HG03354 (cell line): ENCODE measurements around the gene CCDC127.

Experiments
- ATAC-seq: cut with Tn5 transposase; IDR thresholded peaks from one replicate; pipeline ENCODE4 v1.9.1; 2021; ENCODE audit warnings: mild to moderate bottlenecking; ENCODE audit not compliant: unreplicated experiment, poor library complexity, severe bottlenecking

CCDC127 gene

GRCh38 chr5:162565-163337 lies 55.2 kb downstream of the CCDC127 start:
- no peak for ATAC-seq

GRCh38 chr5:162190-162564 lies 55.8 kb downstream of the CCDC127 start:
- ATAC-seq = no peak

GRCh38 chr5:161803-162110 lies 56.2 kb downstream of the CCDC127 start:
- ATAC-seq = no peak

GRCh38 chr5:160921-161802 lies 56.8 kb downstream of the CCDC127 start:
- ATAC-seq = no peak

- no peak for ATAC-seq
Observed at GRCh38 chr5:160173-160510, 57.8 kb downstream of the CCDC127 start.

GRCh38 chr5:159448-160172 lies 58.3 kb downstream of the CCDC127 start:
- ATAC-seq = no peak

GRCh38 chr5:158807-159447 lies 59.0 kb downstream of the CCDC127 start:
- no peak for ATAC-seq

- ATAC-seq = no peak
Observed at GRCh38 chr5:157801-158200, 60.2 kb downstream of the CCDC127 start.

GRCh38 chr5:157126-157715 lies 60.7 kb downstream of the CCDC127 start:
- ATAC-seq = no peak

- no peak for ATAC-seq
Observed at GRCh38 chr5:156411-157072, 61.4 kb downstream of the CCDC127 start.

- ATAC-seq = no peak
Observed at GRCh38 chr5:155651-156410, 62.1 kb downstream of the CCDC127 start.

GRCh38 chr5:154826-155225 lies 63.1 kb downstream of the CCDC127 start:
- no peak for ATAC-seq

GRCh38 chr5:154236-154635 lies 63.7 kb downstream of the CCDC127 start:
- no peak for ATAC-seq

GRCh38 chr5:153256-153655 lies 64.7 kb downstream of the CCDC127 start:
- ATAC-seq = no peak

GRCh38 chr5:152077-152476 lies 65.9 kb downstream of the CCDC127 start:
- ATAC-seq = no peak

- ATAC-seq = no peak
Observed at GRCh38 chr5:150746-151145, 67.2 kb downstream of the CCDC127 start.

- no peak for ATAC-seq
Observed at GRCh38 chr5:149745-150485, 68.0 kb downstream of the CCDC127 start.

GRCh38 chr5:147751-148150 lies 70.2 kb downstream of the CCDC127 start:
- no peak for ATAC-seq
